ENCODE results near the gene FMNL3. TPM values are rescaled to one million over a fixed set of nuclear protein-coding genes. Genes with fewer than 3 reads are reported as not detected.
A peak's percentile ranks its signal among the peaks of the same experiment; 100 is the strongest.

FMNL3 gene
- total and polyA plus RNA-seq, 8 donors: 2.1 to 28.5 (median 8.3) TPM

DNA sequence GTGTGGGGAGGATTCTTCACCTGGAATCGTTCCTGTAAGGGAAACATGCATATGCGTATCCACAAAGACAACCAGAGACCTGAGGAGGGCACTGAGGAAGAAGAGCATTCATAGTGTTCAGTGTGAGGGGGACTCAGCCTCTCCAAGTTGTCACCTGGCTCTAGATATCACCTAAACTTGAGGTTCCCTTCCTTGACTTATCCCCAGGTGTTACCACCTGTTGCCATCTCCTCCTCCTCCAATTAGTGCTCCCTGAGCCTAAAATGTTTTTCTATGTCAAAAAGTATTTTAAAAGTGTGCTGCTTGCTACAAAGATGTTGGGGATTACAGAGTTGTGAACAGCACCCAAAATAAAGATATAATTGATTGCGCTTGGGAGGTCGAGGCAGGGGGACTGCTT, 41.0 kb downstream of the FMNL3 start:
- no peaks in the 10 kb centered on the region for H3K9me3 ChIP-seq
- H3K27me3 ChIP-seq: no peaks in the 10 kb centered on the region
- H3K4me1 ChIP-seq: peaks cover 27 to 60% (median 53%) of the 10 kb centered on the region in 4 donors
- TF ChIP-seq, protein P1, sequence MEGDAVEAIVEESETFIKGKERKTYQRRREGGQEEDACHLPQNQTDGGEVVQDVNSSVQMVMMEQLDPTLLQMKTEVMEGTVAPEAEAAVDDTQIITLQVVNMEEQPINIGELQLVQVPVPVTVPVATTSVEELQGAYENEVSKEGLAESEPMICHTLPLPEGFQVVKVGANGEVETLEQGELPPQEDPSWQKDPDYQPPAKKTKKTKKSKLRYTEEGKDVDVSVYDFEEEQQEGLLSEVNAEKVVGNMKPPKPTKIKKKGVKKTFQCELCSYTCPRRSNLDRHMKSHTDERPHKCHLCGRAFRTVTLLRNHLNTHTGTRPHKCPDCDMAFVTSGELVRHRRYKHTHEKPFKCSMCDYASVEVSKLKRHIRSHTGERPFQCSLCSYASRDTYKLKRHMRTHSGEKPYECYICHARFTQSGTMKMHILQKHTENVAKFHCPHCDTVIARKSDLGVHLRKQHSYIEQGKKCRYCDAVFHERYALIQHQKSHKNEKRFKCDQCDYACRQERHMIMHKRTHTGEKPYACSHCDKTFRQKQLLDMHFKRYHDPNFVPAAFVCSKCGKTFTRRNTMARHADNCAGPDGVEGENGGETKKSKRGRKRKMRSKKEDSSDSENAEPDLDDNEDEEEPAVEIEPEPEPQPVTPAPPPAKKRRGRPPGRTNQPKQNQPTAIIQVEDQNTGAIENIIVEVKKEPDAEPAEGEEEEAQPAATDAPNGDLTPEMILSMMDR (IDR thresholded peaks at IDR 0.05): no peak
- TF ChIP-seq POLR2A (IDR thresholded peaks at IDR 0.05): no peak
- no peak for TF ChIP-seq EP300 (IDR thresholded peaks at IDR 0.05)
- TF ChIP-seq POLR2AphosphoS5 (IDR thresholded peaks at IDR 0.05): no peak
- WGBS, 5 donors: 86 to 99% (median 95%) methylated on average over 4 of the region's 4 CpGs
- intact Hi-C loops (cut with DNase I; ENCODE audit: low total_unique reads): no loop called here
- no peak for DNase-seq
- no peak overlapping the region for H3K27ac ChIP-seq
- H3K36me3 ChIP-seq: peaks cover 0 to 4% (median 0%) of the 10 kb centered on the region in 4 donors
- H3K4me3 ChIP-seq: no peak overlapping the region

DNA sequence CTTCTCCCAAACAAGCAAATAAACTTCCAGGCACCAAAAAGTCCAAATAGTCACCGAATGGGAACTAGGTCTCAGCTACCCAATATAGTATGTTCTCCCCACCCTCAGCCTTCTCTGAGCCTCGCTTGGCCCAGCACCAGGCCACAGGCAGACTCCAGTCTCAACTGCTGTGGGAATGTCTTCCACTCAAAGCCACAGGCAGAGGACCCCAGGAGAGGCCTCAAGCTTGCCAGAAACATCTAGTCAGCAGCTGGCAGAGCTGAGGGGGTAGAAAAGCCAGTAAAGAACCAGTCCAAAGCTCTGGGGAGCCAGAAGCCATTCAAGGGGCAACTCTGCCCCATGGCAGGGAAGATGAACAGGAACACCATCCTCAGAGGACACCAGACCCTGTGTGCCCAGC, 41.8 kb downstream of the FMNL3 start:
- 55 to 96% (median 78%) methylated on average over 2 of the region's 2 CpGs for WGBS, 5 donors
- intact Hi-C loops (cut with DNase I; ENCODE audit: low total_unique reads): no loop called here
- no peak for TF ChIP-seq POLR2AphosphoS5 (IDR thresholded peaks at IDR 0.05)
- TF ChIP-seq EP300 (IDR thresholded peaks at IDR 0.05): no peak
- TF ChIP-seq, protein P1 (IDR thresholded peaks at IDR 0.05): no peak
- no peak for TF ChIP-seq POLR2A (IDR thresholded peaks at IDR 0.05)
- Histone ChIP-seq H3K4me3 (no peak overlapping the region), H3K9me3 (no peaks in the 10 kb centered on the region), H3K27ac (peak overlapping the region in 3 of 5 donors; percentile 23 to 80 (median 78)), H3K27me3 (no peaks in the 10 kb centered on the region), H3K4me1 (peaks cover 20 to 59% (median 48%) of the 10 kb centered on the region in 4 donors), H3K36me3 (peaks cover 0 to 8% (median 0%) of the 10 kb centered on the region in 4 donors)
- DNase-seq: no peak

DNA sequence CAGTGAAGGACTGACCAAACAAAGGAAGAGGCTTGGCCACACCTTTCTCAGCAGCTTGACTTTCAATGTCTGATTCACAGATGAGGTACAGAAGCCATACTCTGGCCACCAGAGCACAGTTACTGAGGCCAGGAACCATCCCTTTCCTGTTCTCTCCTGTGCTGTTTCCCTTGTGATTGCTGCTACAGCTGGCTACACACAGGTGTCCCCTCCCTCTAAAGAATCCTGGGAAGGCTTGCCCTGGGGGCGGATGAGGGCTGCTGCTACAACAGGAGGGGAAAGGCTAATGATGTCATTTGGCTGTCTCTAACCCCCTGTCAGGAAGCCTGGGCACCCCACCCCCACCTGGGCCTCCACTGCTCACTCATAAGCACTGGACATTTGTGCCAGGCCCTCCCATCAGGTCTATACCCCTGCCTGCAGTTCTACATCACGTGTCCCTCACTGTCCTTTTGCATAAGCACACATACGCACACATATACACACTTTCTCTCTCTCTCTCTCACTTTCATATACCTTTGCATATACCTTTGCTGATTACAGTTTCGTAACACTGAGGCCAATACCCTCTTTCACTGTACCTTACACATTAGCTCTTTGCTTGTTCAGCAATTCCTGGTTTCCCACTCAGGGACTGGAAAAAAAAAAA, 42.5 kb downstream of the FMNL3 start:
- H3K27ac ChIP-seq: peak overlapping the region in 4 of 5 donors; percentile 8 to 80 (median 78)
- peak in 1 of 2 donors; percentile 51 for DNase-seq

DNA sequence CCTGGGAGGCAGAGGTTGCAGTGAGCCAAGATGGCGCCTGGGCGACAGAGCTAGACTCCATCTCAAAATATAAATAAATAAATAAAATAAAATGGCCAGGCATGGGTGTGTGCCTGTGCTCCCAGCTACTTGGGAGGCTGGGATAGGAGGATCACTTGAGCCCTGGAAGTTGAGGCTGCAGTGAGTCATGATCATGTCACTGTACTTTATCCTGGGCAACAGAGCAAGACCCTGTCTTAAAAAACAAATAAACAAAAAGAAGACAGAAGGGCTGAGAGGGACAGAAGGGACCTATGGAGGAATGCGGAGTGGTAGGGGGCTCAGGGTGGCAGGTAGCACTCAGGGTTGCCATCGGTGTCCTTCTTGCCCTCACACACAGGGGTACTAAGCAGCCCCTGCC, 43.0 kb downstream of the FMNL3 start:
- WGBS, 5 donors: 92 to 100% (median 95%) methylated on average over 4 of the region's 4 CpGs
- Histone ChIP-seq H3K4me1 (peaks cover 16 to 55% (median 45%) of the 10 kb centered on the region in 4 donors), H3K4me3 (no peak overlapping the region), H3K27me3 (no peaks in the 10 kb centered on the region), H3K27ac (peak overlapping the region; percentile 8 to 80 (median 77)), H3K36me3 (peaks cover 0 to 19% (median 8%) of the 10 kb centered on the region in 4 donors), H3K9me3 (no peaks in the 10 kb centered on the region)
- intact Hi-C loops (cut with DNase I; ENCODE audit: low total_unique reads): no loop called here
- TF ChIP-seq POLR2A (IDR thresholded peaks at IDR 0.05) (no peak), EP300 (IDR thresholded peaks at IDR 0.05) (no peak), POLR2AphosphoS5 (IDR thresholded peaks at IDR 0.05) (no peak)
- TF ChIP-seq, protein P1 (IDR thresholded peaks at IDR 0.05): no peak
- no peak for DNase-seq

More for the DNA sequence above, 42.5 kb downstream of the FMNL3 start:
- WGBS, 5 donors: 75 to 91% (median 84%) methylated on average over 4 of the region's 4 CpGs
- Histone ChIP-seq H3K4me1 (peaks cover 16 to 55% (median 45%) of the 10 kb centered on the region in 4 donors), H3K27me3 (no peaks in the 10 kb centered on the region), H3K9me3 (no peaks in the 10 kb centered on the region), H3K4me3 (no peak overlapping the region), H3K36me3 (peaks cover 0 to 13% (median 3%) of the 10 kb centered on the region in 4 donors)
- intact Hi-C loops (cut with DNase I; ENCODE audit: low total_unique reads): no loop called here
- TF ChIP-seq EP300 (IDR thresholded peaks at IDR 0.05): no peak
- no peak for TF ChIP-seq POLR2AphosphoS5 (IDR thresholded peaks at IDR 0.05)
- TF ChIP-seq, protein P1 (IDR thresholded peaks at IDR 0.05): no peak
- no peak for TF ChIP-seq POLR2A (IDR thresholded peaks at IDR 0.05)
